GM19240 (cell line): Measurements from ENCODE around the gene TTBK2.

Experiments used
- DNase-seq: peaks from one replicate; pipeline ENCODE4 v3.0.0; 2011; ENCODE audit warnings: low spot score; ENCODE audit not compliant: insufficient read length

TTBK2 gene

GRCh38 chr15:42728972-42729371 lies 191.6 kb downstream of the TTBK2 start:
- no peak for DNase-seq

GRCh38 chr15:42728560-42728959 lies 192.0 kb downstream of the TTBK2 start:
- DNase-seq = no peak

GRCh38 chr15:42727750-42728381 lies 192.7 kb downstream of the TTBK2 start:
- no peak for DNase-seq

DNA sequence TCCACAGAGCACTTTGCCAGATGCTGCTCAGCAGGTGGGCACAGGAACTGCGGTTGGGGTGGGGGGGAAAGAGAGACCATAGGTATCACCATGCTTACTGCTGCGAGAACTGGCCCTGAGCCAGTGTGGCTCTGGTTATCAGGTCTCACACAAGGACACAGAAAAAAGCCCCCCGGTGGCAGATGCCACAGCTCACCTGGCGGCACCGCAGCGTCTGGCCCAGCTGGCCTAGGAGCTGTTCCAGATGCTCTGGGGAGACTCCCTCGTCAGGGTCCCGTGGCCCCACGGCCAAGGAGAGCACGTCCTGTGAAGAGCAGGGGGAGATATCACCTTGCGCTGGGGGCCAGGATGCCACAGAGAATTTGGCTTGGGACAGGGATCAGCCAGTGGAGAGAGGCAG lies 194.5 kb downstream of the TTBK2 start:
- no peak for DNase-seq

- no peak for DNase-seq
Observed at GRCh38 chr15:42725331-42725903, 195.2 kb downstream of the TTBK2 start.

GRCh38 chr15:42724276-42724675 lies 196.3 kb downstream of the TTBK2 start:
- no peak for DNase-seq

GRCh38 chr15:42723068-42723467 lies 197.5 kb downstream of the TTBK2 start:
- DNase-seq = no peak

DNA sequence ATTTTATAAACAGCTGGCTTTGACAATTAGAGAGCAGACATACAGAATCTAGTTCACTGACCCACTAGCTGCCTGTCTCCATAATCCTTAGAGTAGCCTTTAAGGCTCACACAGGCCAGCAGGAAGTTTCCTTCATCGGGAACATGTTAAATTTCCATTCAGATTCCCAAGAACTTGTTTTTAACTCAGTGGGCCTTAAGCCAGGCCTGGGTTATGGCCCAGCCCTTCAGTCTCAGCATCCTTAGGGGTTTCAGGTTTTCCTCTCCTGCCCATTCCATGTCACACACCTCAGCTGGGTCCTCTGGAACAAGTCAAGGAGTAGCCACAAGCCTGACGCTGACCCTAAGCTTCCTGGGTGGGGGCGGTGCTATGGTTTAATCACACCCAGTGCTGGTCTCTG lies 198.7 kb downstream of the TTBK2 start:
- no peak for DNase-seq

DNA sequence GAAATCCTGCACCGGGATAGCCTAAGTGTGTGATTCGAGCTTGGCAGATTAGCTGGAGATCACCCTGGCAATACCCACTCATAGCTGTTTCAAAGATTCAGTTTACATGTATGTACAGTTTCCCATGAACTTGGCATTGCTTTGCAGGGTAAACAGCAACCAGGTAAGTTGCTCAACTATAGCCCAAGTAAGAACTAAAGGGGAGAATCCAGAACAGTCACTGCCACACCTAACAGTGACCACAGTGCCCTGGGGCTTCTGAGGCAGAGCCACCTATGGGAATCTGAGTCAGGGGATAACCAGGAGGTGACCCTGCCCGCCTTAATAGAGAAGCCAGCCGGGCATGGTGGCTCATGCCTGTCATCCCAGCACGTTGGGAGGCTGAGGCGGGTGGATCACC lies 199.6 kb downstream of the TTBK2 start:
- no peak for DNase-seq

DNA sequence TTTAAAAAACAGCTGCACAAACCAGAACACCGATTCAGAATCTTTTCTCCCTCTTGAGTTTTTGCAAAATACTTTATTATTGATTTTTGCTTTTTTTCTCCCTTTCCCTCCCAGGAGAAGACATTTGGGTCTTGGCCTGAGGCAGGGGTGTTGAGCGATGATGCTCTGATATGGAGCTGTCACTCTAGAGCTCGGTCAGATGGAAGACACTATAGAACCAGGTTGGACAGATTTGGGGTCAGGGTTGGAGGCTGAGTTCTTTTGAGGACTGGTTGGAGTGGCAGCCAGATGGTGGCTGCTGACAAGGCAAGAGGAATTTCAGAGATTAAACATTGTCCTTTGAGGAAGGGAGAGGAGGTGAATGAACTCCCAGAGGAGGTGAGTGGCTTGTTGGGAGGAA lies 200.5 kb downstream of the TTBK2 start:
- DNase-seq = no peak

GRCh38 chr15:42719043-42719442 lies 201.5 kb downstream of the TTBK2 start:
- DNase-seq = no peak

GRCh38 chr15:42716626-42717025 lies 204.0 kb downstream of the TTBK2 start:
- DNase-seq = no peak

GRCh38 chr15:42716125-42716524 lies 204.5 kb downstream of the TTBK2 start:
- DNase-seq = no peak

DNA sequence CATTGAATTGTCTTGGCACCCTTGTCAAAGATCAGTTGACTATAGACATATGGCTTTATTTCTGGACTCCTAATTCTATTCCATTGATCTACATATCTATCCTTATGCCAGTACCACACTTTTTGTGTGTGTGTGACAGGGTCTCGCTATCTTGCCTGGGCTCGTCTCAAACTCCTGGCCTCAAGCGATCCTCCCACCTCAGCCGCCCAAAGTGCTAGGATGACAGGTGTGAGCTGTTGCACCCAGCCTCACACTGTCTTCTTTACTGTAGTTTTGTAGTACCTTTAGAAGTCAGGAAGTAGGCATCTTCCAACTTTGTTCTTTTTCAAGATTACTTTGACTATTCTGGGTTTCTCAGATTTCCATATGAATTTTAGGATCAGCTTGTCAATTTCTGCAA lies 208.0 kb downstream of the TTBK2 start:
- DNase-seq = no peak

- DNase-seq = no peak
Observed at GRCh38 chr15:42711746-42712145, 208.8 kb downstream of the TTBK2 start.

DNA sequence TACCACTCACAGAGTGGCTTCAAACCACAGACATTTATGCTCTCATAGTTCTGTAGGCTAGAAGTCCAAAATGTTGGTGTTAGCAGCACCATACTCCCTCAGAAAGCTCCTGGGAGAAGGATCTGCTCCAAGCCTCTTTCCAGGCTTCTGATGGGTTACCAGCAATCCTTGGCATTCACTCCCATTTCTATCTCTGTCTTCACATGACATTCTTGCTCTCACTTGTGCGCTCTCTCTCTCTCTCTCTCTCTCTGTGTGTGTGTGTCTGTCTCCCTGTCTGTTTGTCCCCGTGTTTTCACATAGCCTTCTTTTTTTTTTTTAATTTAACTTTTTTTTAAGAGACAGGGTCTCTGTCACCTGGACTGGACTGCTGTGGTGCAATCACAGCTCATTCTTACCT lies 209.9 kb downstream of the TTBK2 start:
- DNase-seq = no peak

DNA sequence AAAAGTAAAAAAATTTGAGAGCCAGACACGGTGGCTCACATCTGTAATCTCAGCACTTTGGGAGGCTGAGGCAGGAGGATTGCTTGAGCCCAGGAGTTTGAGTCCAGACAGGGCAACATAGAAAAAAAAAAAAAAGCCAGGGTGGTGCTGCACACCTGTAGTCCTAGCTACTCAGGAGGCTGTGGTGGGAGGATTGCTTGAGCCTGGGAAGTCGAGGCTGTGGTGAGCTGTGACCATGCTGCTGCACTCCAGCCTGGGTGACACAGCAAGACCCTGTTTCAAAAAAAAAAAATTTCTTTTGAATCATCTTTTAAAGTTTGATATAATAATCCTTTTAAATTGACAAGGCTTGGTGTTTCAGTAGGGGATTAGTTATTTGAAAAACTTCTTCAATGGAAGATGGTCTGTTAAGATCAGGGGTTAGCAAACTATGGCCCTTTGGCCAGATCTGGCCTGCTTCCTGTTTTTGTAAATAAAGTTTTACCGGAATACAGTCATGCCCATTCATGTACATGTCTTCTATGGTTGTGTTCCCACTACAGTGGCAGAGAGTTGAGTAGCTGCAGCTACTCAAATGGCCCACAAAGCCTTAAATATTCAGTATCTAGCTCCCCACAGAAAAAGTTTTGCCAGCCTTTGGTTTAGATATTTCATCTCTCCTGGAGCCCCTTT lies 212.6 kb downstream of the TTBK2 start:
- DNase-seq = no peak

DNA sequence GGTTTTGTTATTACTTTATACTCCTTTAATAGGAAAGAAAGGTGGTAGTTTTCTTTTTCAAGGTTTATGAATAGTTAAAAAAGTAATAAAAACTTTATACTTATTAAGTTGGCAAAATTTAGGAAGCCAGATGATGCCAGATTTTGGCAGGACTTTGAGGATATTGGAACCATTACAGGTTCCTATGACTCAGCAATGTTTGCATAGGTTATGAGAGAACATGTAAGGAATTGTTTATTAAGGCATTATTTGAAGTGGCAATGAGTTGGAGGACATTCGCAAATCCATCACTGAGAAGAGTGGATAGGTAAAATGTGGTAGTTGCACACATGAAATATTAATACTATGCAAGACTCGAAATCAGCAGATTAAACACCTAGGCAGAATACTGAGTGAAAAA lies 213.5 kb downstream of the TTBK2 start:
- no peak for DNase-seq

- DNase-seq = no peak
Observed at GRCh38 chr15:42705336-42705735, 215.2 kb downstream of the TTBK2 start.

GRCh38 chr15:42704492-42704926 lies 216.1 kb downstream of the TTBK2 start:
- peak; percentile 53 for DNase-seq

DNA sequence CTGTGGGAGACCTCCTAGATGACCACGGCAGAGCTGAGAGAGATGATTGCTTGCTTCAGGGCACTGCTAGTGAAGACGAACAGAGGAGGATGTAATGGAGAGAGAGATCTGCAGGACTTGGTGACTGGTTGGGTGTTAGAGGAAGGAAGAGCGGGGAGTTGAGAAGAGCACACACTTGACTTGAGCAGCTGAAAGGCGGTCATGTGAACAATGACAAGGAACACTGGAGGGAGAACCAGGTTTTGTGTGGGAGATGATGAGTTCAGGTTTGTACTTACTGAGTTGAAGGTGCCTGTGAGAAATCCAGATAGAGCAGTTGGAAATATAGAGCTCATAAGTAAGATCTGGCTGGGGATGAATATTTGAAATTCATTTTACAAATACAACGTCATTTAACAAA lies 224.0 kb downstream of the TTBK2 start:
- DNase-seq = no peak

- DNase-seq = no peak
Observed at GRCh38 chr15:42695527-42696071, 225.0 kb downstream of the TTBK2 start.

GRCh38 chr15:42694398-42694797 lies 226.2 kb downstream of the TTBK2 start:
- no peak for DNase-seq
